ENCODE data around the gene TBC1D22A.

DNA sequence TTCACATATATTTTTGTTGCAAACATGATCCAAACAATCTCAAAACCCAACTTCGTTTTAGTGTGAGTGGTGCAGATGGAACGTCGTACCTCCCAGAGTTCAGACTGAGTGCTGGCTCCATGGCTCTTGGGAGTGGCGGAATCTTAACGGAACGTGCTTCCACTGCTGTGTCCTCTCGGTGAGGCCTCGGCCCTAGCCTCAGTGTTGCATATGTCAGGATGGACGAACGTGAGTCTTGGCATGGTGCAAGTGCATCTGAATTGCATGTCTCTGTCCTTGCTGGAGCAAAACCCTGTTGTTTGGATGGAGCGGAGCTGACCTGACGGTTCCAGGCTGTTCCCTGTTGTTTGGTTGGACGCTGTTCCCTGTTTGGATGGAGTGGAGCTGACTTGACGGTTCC lies 306.8 kb downstream of the TBC1D22A start:
- TF ChIP-seq, protein P1, sequence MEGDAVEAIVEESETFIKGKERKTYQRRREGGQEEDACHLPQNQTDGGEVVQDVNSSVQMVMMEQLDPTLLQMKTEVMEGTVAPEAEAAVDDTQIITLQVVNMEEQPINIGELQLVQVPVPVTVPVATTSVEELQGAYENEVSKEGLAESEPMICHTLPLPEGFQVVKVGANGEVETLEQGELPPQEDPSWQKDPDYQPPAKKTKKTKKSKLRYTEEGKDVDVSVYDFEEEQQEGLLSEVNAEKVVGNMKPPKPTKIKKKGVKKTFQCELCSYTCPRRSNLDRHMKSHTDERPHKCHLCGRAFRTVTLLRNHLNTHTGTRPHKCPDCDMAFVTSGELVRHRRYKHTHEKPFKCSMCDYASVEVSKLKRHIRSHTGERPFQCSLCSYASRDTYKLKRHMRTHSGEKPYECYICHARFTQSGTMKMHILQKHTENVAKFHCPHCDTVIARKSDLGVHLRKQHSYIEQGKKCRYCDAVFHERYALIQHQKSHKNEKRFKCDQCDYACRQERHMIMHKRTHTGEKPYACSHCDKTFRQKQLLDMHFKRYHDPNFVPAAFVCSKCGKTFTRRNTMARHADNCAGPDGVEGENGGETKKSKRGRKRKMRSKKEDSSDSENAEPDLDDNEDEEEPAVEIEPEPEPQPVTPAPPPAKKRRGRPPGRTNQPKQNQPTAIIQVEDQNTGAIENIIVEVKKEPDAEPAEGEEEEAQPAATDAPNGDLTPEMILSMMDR (conservative IDR thresholded peaks at IDR 0.05; ENCODE audit: low read depth in 2 of 2), result no peak
- TF ChIP-seq EZH2 (IDR thresholded peaks at IDR 0.05; ENCODE audit: low read depth, unreplicated experiment) (no peak), NANOG (IDR thresholded peaks at IDR 0.05; ENCODE audit: borderline replicate concordance) (no peak), CREB1 (CRISPR knock-in tag; IDR thresholded peaks at IDR 0.05; ENCODE audit: low read depth) (no peak), EZH2phosphoT487 (IDR thresholded peaks at IDR 0.05; ENCODE audit: unreplicated experiment) (no peak)
- TF ChIP-seq, protein P2, sequence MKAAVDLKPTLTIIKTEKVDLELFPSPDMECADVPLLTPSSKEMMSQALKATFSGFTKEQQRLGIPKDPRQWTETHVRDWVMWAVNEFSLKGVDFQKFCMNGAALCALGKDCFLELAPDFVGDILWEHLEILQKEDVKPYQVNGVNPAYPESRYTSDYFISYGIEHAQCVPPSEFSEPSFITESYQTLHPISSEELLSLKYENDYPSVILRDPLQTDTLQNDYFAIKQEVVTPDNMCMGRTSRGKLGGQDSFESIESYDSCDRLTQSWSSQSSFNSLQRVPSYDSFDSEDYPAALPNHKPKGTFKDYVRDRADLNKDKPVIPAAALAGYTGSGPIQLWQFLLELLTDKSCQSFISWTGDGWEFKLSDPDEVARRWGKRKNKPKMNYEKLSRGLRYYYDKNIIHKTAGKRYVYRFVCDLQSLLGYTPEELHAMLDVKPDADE (IDR thresholded peaks at IDR 0.05), result no peak
- TF ChIP-seq, protein P3, sequence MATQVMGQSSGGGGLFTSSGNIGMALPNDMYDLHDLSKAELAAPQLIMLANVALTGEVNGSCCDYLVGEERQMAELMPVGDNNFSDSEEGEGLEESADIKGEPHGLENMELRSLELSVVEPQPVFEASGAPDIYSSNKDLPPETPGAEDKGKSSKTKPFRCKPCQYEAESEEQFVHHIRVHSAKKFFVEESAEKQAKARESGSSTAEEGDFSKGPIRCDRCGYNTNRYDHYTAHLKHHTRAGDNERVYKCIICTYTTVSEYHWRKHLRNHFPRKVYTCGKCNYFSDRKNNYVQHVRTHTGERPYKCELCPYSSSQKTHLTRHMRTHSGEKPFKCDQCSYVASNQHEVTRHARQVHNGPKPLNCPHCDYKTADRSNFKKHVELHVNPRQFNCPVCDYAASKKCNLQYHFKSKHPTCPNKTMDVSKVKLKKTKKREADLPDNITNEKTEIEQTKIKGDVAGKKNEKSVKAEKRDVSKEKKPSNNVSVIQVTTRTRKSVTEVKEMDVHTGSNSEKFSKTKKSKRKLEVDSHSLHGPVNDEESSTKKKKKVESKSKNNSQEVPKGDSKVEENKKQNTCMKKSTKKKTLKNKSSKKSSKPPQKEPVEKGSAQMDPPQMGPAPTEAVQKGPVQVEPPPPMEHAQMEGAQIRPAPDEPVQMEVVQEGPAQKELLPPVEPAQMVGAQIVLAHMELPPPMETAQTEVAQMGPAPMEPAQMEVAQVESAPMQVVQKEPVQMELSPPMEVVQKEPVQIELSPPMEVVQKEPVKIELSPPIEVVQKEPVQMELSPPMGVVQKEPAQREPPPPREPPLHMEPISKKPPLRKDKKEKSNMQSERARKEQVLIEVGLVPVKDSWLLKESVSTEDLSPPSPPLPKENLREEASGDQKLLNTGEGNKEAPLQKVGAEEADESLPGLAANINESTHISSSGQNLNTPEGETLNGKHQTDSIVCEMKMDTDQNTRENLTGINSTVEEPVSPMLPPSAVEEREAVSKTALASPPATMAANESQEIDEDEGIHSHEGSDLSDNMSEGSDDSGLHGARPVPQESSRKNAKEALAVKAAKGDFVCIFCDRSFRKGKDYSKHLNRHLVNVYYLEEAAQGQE (IDR thresholded peaks at IDR 0.05; ENCODE audit: unreplicated experiment), result no peak
